Activated naive CD4-positive, alpha-beta T cell treated with Interleukin-2 at 50 U/mL for 16 hours (primary cell): Measurements from ENCODE around the gene SUGCT.
"Not testable (repeated sequence)": the region's sequence is repeated elsewhere in the genome, so short reads cannot be mapped to it uniquely, and the experiment has no call there.

Experiments used
- DNase-seq: peaks from one replicate; pipeline ENCODE4 v3.0.0-alpha.2; 2020

The SUGCT gene

DNA sequence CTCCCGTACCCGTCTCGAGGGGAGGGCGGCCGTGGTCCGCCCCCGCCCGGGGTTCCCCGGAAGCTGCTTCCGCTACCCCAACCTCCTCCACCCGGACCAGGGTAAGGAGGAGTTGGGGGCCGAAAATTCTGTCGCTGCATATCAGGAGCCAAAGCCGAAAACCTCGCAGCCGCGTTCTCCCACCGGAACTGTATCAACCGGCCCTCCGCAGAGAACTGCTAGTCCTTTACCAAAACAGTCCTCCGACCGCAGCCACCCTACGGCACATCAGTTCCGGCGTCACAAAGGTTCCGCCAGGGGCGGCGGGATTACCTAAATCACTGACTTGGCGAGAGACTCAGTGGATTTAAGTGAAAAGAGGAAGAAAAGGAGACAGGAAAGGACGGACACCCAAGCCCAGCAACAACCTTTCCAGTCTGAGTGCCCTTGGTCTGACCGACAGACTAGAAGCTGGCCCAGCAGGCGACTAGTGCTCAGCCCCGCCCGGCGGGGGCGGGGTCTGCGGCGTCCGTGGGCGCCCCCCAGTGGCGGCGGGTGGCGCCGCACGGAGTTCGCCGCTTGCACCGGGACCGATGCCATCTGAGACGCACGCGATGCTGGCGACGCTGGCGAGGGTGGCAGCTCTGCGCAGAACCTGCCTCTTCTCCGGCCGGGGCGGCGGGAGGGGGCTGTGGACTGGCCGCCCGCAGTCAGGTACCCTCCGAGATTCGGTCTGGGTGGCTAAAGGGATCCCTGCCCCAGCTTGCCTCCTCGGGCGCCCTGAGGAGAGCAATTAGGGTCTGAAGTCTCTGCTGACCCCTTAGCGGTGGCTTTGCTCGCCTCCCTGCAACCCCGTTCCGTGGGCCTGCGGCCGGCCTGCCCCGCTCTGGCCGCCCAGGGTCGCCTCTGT lies at the start of gene SUGCT, which contains the start of gene MPLKIP:
Gene SUGCT (plus strand): TSS at position 578 of the 889 bp plus-strand sequence.
Gene MPLKIP (minus strand): TSS at position 195 of the 889 bp plus-strand sequence. CDS start 55 bp downstream, at position 140.
- DNase-seq: peak; percentile 86

DNA sequence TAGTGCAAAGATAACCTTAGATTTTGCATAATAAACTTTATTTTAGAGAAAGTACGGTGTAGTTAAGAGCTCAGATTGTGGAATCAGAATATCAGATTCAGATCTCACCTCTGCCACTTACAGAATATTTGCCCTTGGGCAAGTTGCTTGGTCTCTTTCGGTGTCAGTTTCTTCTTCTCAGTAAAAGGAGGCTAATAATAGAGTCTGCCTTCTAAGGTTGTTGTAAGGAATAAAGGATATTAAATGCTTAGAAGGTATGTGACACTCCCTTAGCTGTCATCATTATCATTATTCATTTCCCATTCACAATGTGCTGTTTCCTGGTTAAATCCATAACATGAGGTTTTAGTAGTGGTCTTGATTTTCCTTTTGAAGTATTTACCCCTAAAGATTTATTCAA lies 42.6 kb upstream of the SUGCT start:
- DNase-seq: no peak

DNA sequence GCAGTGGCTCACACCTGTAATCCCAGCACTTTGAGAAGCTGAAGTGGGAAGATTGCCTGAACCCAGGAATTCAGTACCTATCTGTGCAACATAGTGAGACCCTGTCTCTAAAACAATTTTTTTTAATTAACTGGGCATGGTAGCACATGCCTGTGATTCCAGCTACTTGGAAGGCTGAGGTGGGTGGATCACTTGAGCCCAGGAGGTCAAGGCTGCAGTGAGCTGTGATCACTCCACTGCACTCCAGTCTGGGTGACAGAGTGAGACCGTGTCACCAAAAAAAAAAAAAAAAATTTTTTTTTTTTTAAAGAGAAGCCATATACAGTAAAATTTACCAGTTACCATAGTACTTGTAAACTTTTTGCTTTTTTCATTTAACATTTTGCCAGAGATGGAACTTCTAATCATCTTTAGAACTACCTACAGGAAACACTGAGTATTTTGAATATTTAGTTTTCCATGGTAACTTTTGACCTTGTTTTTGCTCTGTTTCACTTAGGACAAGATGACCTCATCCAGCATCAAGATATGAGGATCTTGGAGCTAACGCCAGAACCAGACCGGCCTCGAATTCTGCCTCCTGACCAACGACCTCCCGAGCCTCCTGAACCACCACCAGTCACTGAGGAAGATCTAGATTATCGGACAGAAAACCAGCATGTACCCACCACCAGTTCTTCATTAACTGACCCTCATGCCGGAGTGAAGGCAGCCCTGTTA lies 41.0 kb upstream of the SUGCT start:
- no peak for DNase-seq

DNA sequence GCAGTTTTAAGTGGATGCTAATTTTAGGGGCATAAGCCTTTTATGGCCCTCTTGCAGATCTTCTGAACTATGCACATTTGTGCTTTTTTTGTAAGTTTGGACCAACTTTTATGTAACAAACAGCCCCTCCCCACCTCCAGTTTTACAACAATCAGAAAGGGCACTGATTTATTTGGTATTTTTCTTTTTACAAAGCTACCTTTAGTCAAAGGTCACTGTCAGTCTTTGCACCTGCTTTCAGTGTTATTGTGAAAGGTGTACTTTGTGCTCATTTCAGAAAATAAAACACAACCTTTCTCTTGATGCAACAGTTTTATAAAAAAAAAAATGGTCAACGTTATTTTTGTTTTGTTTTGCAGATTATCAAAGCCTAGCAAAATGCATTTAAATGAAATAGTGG lies 39.6 kb upstream of the SUGCT start:
- no peak for DNase-seq

DNA sequence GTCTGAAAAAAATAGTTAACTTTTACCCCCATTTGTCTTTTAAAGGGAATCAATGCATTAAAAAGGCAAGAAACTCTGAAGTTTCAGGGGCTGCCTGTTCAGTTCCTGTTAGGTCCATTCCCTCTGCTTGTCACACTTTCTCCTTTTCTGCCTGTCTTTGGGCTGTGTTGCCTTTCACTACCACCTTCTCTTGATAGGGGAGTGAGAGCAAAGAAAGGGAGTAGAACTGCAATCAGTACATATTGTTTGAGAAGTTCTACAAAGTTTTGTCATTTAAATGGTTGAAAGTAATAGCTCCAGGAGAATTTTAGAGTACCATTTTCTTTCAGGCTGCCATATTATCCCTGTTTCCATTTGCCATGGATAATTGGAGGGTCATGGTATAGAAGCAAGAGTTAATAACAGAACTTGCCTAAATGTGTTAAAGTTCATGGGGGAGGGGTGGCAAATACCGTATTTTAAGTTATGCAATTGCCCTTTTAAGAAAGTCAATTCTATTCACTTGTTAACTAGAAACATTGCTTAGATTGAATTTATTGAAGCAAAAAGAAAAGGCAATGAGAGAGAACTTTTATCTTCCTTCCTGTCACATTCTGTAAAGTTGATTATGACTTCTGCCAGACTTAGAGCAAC lies 39.0 kb upstream of the SUGCT start:
- no peak for DNase-seq

DNA sequence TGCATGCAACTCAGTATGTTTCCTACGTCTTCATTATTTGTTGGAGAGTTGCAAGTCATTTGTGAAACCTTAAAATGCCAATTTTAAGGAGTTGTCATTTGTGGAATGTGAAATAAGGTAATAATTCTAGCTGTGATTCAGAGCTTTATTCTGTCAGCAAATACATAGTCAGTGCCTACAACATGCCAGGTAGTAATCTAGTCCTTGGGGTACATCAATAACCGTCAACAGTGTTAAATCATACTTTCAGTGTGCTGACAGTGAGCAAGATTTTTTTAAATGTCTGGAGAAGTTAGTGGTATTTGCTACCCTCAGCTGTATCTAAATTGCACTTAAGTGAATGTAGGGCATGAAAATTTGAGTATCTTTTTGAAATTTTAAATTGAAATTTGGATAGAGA lies 37.1 kb upstream of the SUGCT start:
- DNase-seq: no peak

DNA sequence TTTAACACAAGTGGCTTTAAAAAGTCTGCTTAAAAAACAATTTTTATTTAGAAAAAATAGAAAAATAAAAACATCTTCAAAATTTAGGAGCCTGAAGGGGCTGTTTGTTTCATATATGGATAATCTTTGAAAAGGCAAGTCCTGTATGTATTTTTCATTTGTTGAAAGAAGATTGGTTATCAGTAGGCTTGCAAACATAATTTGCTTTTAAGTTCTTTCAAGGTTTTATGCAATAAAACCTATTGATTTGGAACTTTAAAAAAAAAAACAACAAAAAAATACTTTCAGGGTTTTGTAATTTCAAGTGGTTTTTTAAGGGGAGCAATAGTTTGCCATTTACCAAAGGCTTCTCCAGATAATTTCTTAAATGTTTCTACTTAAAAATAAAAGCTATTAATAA lies 36.0 kb upstream of the SUGCT start:
- DNase-seq: no peak

DNA sequence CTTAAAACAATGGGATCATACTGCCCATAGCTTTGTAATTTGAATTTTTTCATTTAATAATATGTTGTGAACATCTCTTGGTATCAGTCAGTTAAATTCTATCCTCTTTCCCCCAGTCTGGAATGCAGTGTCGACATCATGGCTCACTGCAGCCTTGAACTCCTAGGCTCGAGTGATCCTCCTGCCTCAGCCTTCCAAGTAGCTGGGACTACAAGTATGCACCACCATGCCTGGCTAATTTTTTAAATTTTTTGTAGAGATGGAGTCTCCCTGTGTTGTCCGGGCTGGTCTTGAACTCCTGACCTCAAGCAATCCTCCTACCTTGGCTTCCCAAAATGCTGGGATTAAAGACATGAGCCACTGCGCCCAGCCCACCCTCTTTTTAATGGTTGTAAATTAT lies 35.0 kb upstream of the SUGCT start:
- DNase-seq: no peak

DNA sequence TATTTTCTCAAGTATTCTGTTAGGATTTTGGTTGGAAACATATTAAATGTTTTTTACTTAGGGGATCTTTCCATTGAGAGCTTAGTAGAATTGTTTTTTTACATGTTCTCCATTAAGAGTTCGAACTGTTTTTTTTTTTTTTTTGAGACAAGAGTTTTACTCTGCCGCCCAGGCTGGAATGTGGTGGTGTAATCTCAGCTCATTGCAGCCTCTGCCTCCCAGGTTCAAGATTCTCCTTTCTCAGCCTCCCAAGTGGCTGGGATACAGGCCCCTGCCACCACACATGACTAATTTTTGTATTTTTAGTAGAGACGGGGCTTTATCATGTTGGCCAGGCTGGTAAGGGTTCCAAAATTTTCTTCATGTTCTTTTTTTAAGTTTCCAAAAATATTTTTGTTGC lies 33.6 kb upstream of the SUGCT start:
- no peak for DNase-seq

DNA sequence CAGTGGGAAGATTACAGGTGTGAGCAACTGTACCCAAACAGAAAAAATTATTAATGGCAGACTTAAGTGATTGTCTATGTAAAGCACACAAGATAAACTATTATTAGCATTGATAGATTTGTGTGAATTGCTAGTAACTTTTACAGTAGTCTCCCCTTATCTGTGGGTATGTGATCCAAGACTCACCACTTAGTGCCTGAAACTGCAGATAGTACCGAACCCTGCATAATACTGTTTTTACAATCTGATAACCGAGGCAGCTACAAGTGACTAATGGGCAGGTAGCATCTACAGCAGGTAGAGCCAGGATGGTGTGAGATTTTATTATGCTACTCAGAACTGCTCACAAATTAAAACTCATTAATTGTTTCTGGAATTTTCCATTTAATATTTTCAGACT lies 31.9 kb upstream of the SUGCT start:
- no peak for DNase-seq

DNA sequence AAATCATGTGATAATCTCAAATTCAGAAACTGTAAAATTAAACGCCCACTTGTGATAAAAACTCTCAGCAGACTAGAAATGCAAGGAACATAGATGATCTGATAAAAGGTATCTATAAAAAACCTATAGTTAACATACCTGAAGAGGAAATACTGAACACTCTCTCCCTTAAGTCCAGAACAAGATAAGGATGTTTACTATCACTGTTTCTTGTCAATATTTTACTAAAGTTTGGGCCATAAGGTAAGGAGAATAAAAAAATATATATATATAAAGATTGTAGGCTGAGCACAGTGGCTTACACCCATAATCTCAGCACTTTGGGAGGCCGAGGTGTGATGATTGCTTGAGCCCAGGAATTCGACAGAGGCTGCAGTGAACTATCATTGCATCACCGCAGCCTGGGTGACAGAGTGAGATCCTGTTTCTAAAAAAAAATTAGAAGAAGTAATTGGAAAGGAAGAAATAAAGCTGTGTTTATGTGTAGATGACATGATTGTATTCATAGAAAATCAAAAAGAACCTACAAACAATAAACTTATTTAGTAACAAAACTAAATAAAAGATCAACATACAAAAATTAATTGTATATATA lies 28.8 kb upstream of the SUGCT start:
- no peak for DNase-seq

DNA sequence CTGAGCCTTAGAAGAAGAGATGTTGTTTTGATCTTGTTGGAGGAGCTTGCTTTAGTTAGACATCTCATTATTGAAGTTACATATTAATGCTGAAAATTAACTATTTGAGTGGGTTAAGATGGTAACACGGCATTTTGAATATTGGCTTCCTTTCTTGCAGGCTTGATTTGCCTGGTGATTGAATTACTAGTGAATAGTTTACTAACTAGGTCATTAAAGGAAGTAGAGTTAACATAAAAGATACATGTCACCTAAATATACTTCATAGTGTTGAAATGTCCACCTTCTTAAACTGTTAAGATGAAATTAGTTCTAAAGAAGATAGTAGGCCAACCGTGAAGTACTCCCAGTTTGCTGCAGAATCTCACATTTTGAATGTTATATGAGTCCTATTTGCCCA lies 18.9 kb upstream of the SUGCT start:
- DNase-seq: no peak

DNA sequence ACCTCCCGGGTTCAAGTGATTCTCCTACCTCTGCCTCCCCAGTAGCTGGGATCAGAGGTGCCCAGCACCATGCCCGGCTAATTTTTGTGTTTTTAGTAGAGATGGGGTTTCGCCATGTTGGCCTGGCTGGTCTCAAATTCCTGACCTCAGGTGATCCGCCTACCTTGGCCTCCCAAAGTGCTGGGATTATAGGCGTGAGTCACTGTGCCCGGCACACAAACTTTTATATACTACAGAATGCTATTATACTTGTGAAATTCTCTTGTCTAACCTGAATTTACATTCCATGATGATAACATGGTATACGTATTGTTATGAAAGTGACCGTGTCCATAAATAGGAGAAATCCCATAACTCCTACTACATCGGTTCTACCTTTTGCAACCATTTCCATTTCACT lies 17.6 kb upstream of the SUGCT start:
- not testable (repeated sequence) for DNase-seq

DNA sequence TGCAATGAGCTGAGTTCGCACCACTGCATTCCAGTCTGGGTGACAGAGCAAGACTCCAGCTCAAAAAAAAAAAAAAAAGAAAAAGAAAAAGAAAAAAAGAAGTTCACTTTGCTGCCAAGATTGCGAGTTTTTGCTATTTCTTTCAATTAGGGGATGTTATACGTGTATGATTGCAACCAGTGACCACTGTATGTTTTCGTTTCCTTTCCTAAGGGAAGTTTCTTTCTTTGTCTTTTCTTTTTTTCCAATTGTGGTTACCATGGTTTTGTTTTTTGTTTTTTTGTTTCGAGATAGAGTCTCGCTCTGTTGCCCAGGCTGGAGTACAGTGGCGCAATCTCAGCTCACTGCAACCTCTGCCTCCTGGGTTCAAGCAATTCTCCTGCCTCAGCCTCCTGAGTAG lies 16.6 kb upstream of the SUGCT start:
- not testable (repeated sequence) for DNase-seq

DNA sequence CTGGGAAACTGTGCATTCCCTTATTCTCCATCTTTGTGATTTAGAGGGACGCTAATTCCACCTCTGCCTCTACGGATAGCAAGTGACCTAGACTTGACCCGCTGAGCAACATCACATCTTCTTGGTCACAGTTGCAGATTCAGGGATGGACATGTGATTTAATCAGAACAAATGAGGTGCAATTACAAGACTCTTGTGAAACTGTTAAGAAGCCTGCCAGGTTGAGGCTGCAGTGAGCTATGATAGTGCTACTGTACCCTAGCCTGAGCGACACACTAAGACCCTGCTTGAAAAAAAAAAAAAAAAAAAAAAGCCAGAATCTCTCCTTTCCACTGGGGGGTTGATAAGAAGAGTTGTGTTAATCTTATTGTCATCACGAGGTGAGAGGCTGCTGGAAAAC lies 14.8 kb upstream of the SUGCT start:
- DNase-seq: no peak

DNA sequence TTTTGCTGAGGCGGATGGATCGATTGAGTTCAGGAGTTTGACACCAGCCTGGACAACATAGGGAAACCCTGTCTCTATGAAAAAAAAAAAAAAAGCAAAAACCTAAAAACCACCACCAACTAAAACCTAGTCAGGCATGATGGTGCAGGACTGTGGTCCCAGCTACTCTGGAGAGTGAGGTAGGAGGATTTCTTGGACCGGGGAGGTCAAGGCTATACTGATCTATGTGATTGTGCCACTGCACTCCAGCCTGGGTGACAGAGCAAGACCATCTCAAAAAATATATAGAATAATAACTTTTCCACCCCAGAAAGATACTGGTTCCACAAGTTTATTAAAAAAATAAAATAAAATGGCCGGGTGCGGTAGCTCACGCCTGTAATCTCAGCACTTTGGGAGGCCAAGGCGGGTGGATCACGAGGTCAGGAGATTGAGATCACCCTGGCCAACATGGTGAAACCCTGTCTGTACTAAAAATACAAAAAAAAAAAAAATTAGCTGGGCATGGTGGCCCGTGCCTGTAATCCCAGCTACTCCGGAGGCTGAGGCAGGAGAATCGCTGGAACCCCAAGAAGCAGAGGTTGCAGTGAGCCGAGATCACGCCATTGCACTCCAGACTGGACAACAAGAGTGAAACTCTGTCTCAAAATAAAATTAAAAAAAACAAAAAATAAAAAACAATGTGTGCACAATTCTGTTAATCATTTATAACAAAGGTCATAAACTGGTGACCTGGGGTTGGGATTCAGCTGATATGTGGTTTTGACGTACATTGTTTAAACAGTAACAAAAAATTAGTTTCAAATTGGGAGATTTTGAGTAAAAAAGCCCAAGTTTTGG lies 12.5 kb upstream of the SUGCT start:
- DNase-seq: not testable (repeated sequence)

DNA sequence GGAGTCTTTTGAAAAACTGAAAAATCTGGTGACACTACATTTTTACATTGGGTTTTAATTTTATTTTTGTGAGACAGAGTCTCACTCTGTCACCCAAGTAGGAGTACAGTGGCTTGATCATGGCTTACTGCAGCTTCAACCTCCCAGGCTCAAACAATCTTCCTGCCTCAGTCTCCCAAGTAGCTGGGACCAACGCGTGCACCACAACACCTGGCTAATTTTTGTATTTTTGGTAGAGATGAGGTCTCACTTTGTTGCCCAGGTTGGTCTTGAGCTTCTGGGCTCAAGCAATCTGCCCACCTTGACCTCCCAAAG lies 11.9 kb upstream of the SUGCT start:
- no peak for DNase-seq

DNA sequence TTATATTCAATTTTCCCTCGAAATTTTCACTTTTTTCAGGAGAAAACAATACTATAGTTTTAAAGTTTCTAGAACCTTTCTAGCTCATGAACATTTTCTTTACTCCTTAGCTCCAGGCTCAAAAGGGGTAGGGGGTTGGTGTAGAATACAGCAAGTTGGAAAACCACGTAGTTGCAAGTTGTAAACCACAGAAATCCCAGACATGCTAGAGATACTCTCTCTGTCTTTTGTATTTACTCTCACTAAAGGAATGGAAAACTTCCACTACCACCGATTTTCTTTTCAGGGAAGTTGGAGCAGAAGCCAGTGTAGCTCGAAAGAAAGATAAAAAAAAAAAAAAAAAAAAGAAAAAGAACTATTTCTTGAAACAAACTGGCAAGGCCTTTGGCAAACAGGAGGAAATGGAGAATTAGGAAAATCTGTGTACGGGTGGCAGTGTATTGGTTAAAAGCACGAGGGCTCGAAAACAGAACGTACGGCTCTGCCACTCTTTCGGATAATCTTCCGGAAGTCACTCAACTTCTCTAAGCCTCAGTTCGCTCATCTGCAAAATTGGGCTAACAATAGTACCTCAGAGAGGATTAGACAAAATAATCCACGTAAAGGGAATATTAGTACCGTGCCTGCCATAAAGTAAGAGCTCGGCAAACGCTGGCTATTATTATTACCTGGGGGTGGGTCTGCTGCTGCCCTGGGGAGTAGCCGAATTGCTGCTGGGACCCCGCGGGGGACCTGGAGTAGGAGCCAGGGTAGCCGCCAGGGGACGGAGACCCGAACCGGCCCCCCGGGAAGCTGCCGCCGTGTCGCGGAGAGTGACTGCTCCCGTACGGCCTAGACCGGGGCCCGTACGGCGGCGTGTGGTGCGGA lies 1.0 kb upstream of the SUGCT start:
- no peak for DNase-seq

DNA sequence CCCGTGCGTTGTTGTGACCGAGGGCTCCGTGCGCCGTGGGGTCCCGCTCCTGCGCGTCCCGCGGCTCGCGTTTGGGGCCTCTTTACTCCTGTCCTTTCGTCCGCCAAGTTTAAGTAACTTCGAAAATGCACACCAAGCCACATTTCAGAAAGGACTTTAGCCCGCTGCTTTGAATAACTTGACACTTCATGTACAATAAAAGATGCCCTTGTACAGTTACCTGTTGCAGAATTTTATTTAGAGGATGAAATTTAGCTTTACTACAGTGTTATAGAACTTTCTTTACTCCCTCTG lies 459 bp downstream of the SUGCT start:
- no peak for DNase-seq

DNA sequence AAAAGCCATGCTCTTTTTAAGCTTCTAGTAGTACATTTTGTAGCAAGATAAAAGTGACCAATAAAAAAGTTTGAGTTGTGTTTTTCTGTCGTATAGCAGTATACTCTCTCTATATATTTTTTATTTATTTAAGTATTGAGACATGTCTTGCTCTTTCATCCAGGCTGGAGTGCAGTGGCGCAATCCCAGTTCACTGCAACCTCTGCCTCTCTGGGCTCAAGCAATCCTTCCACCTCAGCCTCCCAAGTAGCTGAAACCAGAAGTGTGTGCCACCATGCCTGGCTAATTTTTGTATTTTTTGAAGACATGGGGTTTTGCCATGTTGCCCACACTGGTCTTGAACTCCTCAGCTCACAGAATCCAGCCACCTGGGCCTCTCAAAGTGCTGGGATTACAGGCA lies 2.8 kb downstream of the SUGCT start:
- DNase-seq: no peak

DNA sequence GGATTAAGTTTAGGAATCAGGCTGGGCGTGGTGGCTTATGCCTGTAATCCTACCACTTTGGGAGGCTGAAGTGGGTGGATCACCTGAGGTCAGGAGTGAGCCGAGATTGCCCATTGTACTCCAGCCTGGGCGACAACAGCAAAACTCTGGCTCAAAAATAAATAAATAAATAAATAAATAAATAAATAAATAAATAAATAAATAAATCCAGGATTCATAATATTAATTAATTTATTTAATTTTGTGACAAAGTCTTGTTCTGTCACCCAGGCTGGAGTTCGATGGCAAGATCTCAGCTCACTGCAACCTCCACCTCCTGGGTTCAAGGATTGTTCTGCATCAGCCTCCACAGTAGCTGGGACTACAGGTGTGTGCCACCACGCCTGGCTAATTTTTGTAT lies 4.2 kb downstream of the SUGCT start:
- no peak for DNase-seq

DNA sequence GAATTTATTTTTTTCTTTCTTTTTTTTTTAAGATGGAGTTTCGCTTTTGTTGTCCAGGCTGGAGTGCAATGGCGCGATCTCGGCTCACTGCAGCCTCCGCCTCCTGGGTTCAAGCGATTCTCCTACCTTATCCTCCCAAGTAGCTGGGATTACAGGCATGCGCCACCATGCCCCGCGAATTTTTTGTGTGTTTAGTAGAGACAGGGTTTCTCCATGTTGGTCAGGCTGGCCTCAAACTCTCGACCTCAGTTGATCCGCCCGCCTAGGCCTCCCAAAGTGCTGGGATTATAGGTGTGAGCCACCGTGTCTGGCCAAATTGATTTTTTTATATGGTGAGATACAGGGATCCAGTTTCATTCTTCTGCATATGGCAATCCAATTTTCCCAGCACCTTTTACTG lies 5.1 kb downstream of the SUGCT start:
- not testable (repeated sequence) for DNase-seq
